A549 treated with GW870086 at 1 μM for 4 hours (cell line): ENCODE data around the gene BACH1. TPM values are rescaled to one million over a fixed set of nuclear protein-coding genes. Genes with fewer than 3 reads are reported as not detected.

Experiments
- total RNA-seq: library from RNA; stranded (reverse); fragments of 200-300 nt; extraction: Qiagen RNA extraction; gene quantifications from 5 replicates; pipeline ENCODE4 v1.2.3, GENCODE V29; 2022; ENCODE audit warnings: low read depth

BACH1 gene
- total RNA-seq: 3.7 to 6.7 TPM (median 5.4 TPM) in 5 replicates

GRCh38 chr21:29298348-29299045, at the start of gene BACH1:
Gene BACH1 (plus strand): TSS chr21:29298922. CDS start chr21:29321281, 22,359 bp downstream.

Other genes starting within 250 kb of the BACH1 start
- 173 to 188 TPM (median 181 TPM) in 5 replicates for gene CCT8, start 225.3 kb upstream of the BACH1 start, total RNA-seq
- gene MAP3K7CL, start 168.3 kb upstream of the BACH1 start, total RNA-seq: 1.4 to 2.6 TPM (median 1.6 TPM) in 5 replicates